Prostate gland (tissue), 2 donors: Measurements from ENCODE around the gene CCDC47.

Experiments used
- CTCF ChIP-seq, 4 experiments: fragments of 200-600 bp in 2 of 4; fragments of 450-650 bp in 2 of 4; sonication (generic) in 2 of 4; IDR thresholded peaks; 1 replicate in 3 of 4; 2 replicates in 1 of 4; pipeline ENCODE4 v1.5.1; 2016 to 2019; ENCODE audit warnings: antibody characterized with exemption in 4 of 4, mild to moderate bottlenecking in 2 of 4, moderate library complexity in 2 of 4
- POLR2A ChIP-seq: fragments of 450-650 bp; IDR thresholded peaks from one replicate; pipeline ENCODE4 v1.6.1; 2016; ENCODE audit warnings: antibody characterized with exemption, mild to moderate bottlenecking
- POLR2AphosphoS5 ChIP-seq: sonication (generic); formaldehyde crosslinking; IDR thresholded peaks from one replicate; pipeline ENCODE4 v1.6.1; 2017; ENCODE audit warnings: antibody characterized with exemption

GRCh38 chr17:63768433-63768832 lies 5.0 kb downstream of the CCDC47 start:
- TF ChIP-seq CTCF (IDR thresholded peaks at IDR 0.05) (no peak), POLR2AphosphoS5 (no peak), POLR2A (no peak)
